Loucy (cell line): ENCODE data around the gene C11orf71.

Experiments
- H2AFZ ChIP-seq: fragments of 200-600 bp; sonication (generic); 2 replicates; pipeline ENCODE4 v1.6.0; 2016; ENCODE audit warnings: antibody characterized with exemption, mild to moderate bottlenecking, low read length, moderate library complexity
- H3F3A ChIP-seq: fragments of 200-600 bp; 2 replicates; pipeline ENCODE4 v1.6.0; 2016; ENCODE audit warnings: antibody characterized with exemption, low read depth, mild to moderate bottlenecking
- H3K27me3 ChIP-seq: fragments of 200-600 bp; sonication (generic); 2 replicates; pipeline ENCODE4 v1.6.1; 2014; ENCODE audit warnings: low read length, mild to moderate bottlenecking; ENCODE audit not compliant: insufficient read depth, poor library complexity, severe bottlenecking
- H3K36me3 ChIP-seq: fragments of 200-600 bp; sonication (generic); 2 replicates; pipeline ENCODE4 v1.6.1; 2016; ENCODE audit warnings: low read length; ENCODE audit not compliant: insufficient read depth
- H3K4me1 ChIP-seq: fragments of 200-600 bp; sonication (generic); 2 replicates; pipeline ENCODE4 v1.5.1; 2014; ENCODE audit warnings: low read length, mild to moderate bottlenecking; ENCODE audit not compliant: insufficient read depth, poor library complexity, severe bottlenecking
- H3K4me2 ChIP-seq: fragments of 200-600 bp; sonication (generic); 2 replicates; pipeline ENCODE4 v1.6.0; 2014; ENCODE audit warnings: antibody characterized with exemption, low read length, low read depth, mild to moderate bottlenecking; ENCODE audit not compliant: poor library complexity, severe bottlenecking
- H3K4me3 ChIP-seq: fragments of 200-600 bp; sonication (generic); 2 replicates; pipeline ENCODE4 v1.5.1; 2014; ENCODE audit warnings: low read length, mild to moderate bottlenecking, mixed read lengths; ENCODE audit not compliant: poor library complexity, severe bottlenecking
- H3K79me2 ChIP-seq: fragments of 200-600 bp; sonication (generic); 2 replicates; pipeline ENCODE4 v1.6.1; 2014; ENCODE audit warnings: low read length; ENCODE audit not compliant: insufficient read depth
- H3K9ac ChIP-seq: fragments of 200-600 bp; sonication (generic); 2 replicates; pipeline ENCODE4 v1.6.0; 2014; ENCODE audit warnings: mild to moderate bottlenecking, low read depth, low read length, moderate library complexity; ENCODE audit not compliant: poor library complexity, severe bottlenecking
- H3K9me2 ChIP-seq: fragments of 200-600 bp; sonication (generic); replicated peaks from 2 replicates; pipeline ENCODE4 v1.6.1; 2016; ENCODE audit warnings: low read depth, low read length, mixed read lengths
- H3K9me3 ChIP-seq: fragments of 200-600 bp; sonication (generic); 2 replicates; pipeline ENCODE4 v1.6.1; 2014; ENCODE audit warnings: mild to moderate bottlenecking, antibody characterized with exemption, low read length, low read depth; ENCODE audit not compliant: insufficient read depth
- H4K20me1 ChIP-seq: fragments of 200-600 bp; sonication (generic); 2 replicates; pipeline ENCODE4 v1.6.0; 2014; ENCODE audit warnings: antibody characterized with exemption, low read length, mild to moderate bottlenecking; ENCODE audit not compliant: insufficient read depth, poor library complexity, severe bottlenecking
- CTCF ChIP-seq: fragments of 200-600 bp; sonication (generic); conservative IDR thresholded peaks from 2 replicates; pipeline ENCODE4 v1.5.1; 2014; ENCODE audit warnings: mild to moderate bottlenecking, antibody characterized with exemption, low read length
- EZH2phosphoT487 ChIP-seq: fragments of 200-600 bp; IDR thresholded peaks from 2 replicates; pipeline ENCODE4 v1.6.1; 2018; ENCODE audit warnings: antibody characterized with exemption, mild to moderate bottlenecking, moderate library complexity, borderline replicate concordance

C11orf71 gene

GRCh38 chr11:114400216-114400914 lies at the start of gene C11orf71, which contains the start of gene RBM7:
TSS of gene C11orf71 (minus strand) at chr11:114400511. CDS start at chr11:114400331, 180 bp downstream.
TSS of gene RBM7 (plus strand) at chr11:114400666. CDS start at chr11:114400672, 6 bp downstream.
- Histone ChIP-seq H3K4me3 (peak within 1 kb of the TSS; percentile 93), H3K9ac (peak within 1 kb of the TSS; percentile 97), H3K4me2 (peak within 1 kb of the TSS; percentile 95), H3K79me2 (peaks cover 69% of the 10 kb centered on the region), H3F3A (peaks cover 3% of the 10 kb centered on the region; the same call in 1 of the 2 replicates), H4K20me1 (peaks cover 46% of the 10 kb centered on the region), H3K36me3 (peaks cover 3% of the 10 kb centered on the region; the same call in 1 of the 2 replicates), H3K9me2 (no peaks in the 10 kb centered on the region), H3K4me1 (peaks cover 62% of the 10 kb centered on the region), H3K9me3 (no peaks in the 10 kb centered on the region), H3K27me3 (no peaks in the 10 kb centered on the region), H2AFZ (peak within 1 kb of the TSS; percentile 89)
- no peak for TF ChIP-seq EZH2phosphoT487
- TF ChIP-seq CTCF = no peak; the same call in 1 of the 2 replicates

GRCh38 chr11:114449845-114450244 lies 49.5 kb upstream of the C11orf71 start:
- H3F3A ChIP-seq = no peaks in the 10 kb centered on the region
- H3K9ac ChIP-seq = no peak overlapping the region
- no peaks in the 10 kb centered on the region for H3K9me2 ChIP-seq
- TF ChIP-seq EZH2phosphoT487 = no peak
- no peak for TF ChIP-seq CTCF
- no peak overlapping the region for H3K4me3 ChIP-seq
- no peak overlapping the region for H3K4me2 ChIP-seq
- peaks cover 5% of the 10 kb centered on the region for H3K4me1 ChIP-seq
- H3K79me2 ChIP-seq = no peaks in the 10 kb centered on the region; the same call in 1 of the 2 replicates
- no peak overlapping the region for H2AFZ ChIP-seq
- no peaks in the 10 kb centered on the region for H4K20me1 ChIP-seq
- peaks cover 11% of the 10 kb centered on the region; the same call in 1 of the 2 replicates for H3K36me3 ChIP-seq
- H3K9me3 ChIP-seq = no peaks in the 10 kb centered on the region
- no peaks in the 10 kb centered on the region for H3K27me3 ChIP-seq

- TF ChIP-seq EZH2phosphoT487 = no peak
- TF ChIP-seq CTCF = no peak
- Histone ChIP-seq H3K4me2 (no peak overlapping the region), H3K9me2 (no peaks in the 10 kb centered on the region), H2AFZ (no peak overlapping the region), H3K9me3 (no peaks in the 10 kb centered on the region), H4K20me1 (no peaks in the 10 kb centered on the region), H3K4me3 (no peak overlapping the region), H3K4me1 (peaks cover 5% of the 10 kb centered on the region), H3K79me2 (no peaks in the 10 kb centered on the region; the same call in 1 of the 2 replicates), H3K9ac (no peak overlapping the region), H3K36me3 (peaks cover 11% of the 10 kb centered on the region; the same call in 1 of the 2 replicates), H3F3A (no peaks in the 10 kb centered on the region), H3K27me3 (no peaks in the 10 kb centered on the region)
Observed at GRCh38 chr11:114448749-114449482, 48.6 kb upstream of the C11orf71 start.
